ENCODE data around the gene LRRC4C. TPM values are rescaled to one million over a fixed set of nuclear protein-coding genes. Genes with fewer than 3 reads are reported as not detected.

LRRC4C gene
- total RNA-seq, 1 donor from 2014 or later: 14.0 TPM

- Mint-ChIP-seq H3K9me3 (no peaks in the 10 kb centered on the region), H3K27me3 (no peaks in the 10 kb centered on the region)
- TF ChIP-seq, protein P1, sequence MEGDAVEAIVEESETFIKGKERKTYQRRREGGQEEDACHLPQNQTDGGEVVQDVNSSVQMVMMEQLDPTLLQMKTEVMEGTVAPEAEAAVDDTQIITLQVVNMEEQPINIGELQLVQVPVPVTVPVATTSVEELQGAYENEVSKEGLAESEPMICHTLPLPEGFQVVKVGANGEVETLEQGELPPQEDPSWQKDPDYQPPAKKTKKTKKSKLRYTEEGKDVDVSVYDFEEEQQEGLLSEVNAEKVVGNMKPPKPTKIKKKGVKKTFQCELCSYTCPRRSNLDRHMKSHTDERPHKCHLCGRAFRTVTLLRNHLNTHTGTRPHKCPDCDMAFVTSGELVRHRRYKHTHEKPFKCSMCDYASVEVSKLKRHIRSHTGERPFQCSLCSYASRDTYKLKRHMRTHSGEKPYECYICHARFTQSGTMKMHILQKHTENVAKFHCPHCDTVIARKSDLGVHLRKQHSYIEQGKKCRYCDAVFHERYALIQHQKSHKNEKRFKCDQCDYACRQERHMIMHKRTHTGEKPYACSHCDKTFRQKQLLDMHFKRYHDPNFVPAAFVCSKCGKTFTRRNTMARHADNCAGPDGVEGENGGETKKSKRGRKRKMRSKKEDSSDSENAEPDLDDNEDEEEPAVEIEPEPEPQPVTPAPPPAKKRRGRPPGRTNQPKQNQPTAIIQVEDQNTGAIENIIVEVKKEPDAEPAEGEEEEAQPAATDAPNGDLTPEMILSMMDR (conservative IDR thresholded peaks at IDR 0.05): no peak
These were observed 812.2 kb downstream of the LRRC4C start for GRCh38 chr11:40647295-40647694.

GRCh38 chr11:40642284-40642683, 817.2 kb downstream of the LRRC4C start:
- no peak overlapping the region for H3K27ac Mint-ChIP-seq
- no peak for DNase-seq (ENCODE audit: extremely low spot score, unreplicated experiment)
- TF ChIP-seq, protein P1 (conservative IDR thresholded peaks at IDR 0.05): no peak
- no peaks in the 10 kb centered on the region for H3K36me3 Mint-ChIP-seq
- H3K27me3 Mint-ChIP-seq: no peaks in the 10 kb centered on the region
- no peaks in the 10 kb centered on the region for H3K9me3 Mint-ChIP-seq
- H3K4me3 Mint-ChIP-seq: no peak overlapping the region
- H3K4me1 Mint-ChIP-seq (ENCODE audit: unreplicated experiment): peaks cover 7% of the 10 kb centered on the region

More at GRCh38 chr11:40647295-40647694, 812.2 kb downstream of the LRRC4C start:
- H3K4me1 Mint-ChIP-seq (ENCODE audit: unreplicated experiment): peaks cover 7% of the 10 kb centered on the region
- no peak for DNase-seq (ENCODE audit: extremely low spot score, unreplicated experiment)
- H3K36me3 Mint-ChIP-seq: no peaks in the 10 kb centered on the region
- H3K4me3 Mint-ChIP-seq: no peak overlapping the region
- H3K27ac Mint-ChIP-seq: no peak overlapping the region

- TF ChIP-seq, protein P1 (conservative IDR thresholded peaks at IDR 0.05): no peak
- Mint-ChIP-seq H3K4me3 (no peak overlapping the region), H3K9me3 (no peaks in the 10 kb centered on the region), H3K27me3 (no peaks in the 10 kb centered on the region), H3K4me1 (ENCODE audit: unreplicated experiment) (no peaks in the 10 kb centered on the region), H3K27ac (no peak overlapping the region), H3K36me3 (no peaks in the 10 kb centered on the region)
- no peak for DNase-seq (ENCODE audit: extremely low spot score, unreplicated experiment)
These were observed 839.8 kb downstream of the LRRC4C start for GRCh38 chr11:40619654-40620053.

DNA sequence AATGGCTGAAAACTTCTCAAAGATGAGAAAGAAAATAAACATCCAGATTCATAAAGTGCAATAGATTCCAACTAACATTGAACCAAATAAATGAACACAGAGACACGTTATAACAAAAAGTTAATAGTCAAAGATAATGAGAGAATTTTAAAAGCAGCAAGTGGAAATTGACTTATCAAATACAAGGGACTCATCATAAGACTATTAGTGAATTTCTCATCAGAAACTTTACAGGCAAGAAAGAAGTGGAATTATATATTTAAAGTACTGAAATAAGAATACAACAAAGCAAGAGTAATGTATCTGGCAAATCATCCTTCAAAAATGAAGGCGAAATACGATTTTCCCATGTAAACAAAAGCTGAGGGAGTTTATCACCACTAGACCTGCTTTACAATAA, 852.7 kb downstream of the LRRC4C start:
- H3K27ac Mint-ChIP-seq: no peak overlapping the region
- TF ChIP-seq, protein P1 (conservative IDR thresholded peaks at IDR 0.05): no peak
- peaks cover 8% of the 10 kb centered on the region for H3K9me3 Mint-ChIP-seq
- H3K4me1 Mint-ChIP-seq (ENCODE audit: unreplicated experiment): no peaks in the 10 kb centered on the region
- no peaks in the 10 kb centered on the region for H3K36me3 Mint-ChIP-seq
- no peaks in the 10 kb centered on the region for H3K27me3 Mint-ChIP-seq
- H3K4me3 Mint-ChIP-seq: no peak overlapping the region
- DNase-seq (ENCODE audit: extremely low spot score, unreplicated experiment): no peak

DNA sequence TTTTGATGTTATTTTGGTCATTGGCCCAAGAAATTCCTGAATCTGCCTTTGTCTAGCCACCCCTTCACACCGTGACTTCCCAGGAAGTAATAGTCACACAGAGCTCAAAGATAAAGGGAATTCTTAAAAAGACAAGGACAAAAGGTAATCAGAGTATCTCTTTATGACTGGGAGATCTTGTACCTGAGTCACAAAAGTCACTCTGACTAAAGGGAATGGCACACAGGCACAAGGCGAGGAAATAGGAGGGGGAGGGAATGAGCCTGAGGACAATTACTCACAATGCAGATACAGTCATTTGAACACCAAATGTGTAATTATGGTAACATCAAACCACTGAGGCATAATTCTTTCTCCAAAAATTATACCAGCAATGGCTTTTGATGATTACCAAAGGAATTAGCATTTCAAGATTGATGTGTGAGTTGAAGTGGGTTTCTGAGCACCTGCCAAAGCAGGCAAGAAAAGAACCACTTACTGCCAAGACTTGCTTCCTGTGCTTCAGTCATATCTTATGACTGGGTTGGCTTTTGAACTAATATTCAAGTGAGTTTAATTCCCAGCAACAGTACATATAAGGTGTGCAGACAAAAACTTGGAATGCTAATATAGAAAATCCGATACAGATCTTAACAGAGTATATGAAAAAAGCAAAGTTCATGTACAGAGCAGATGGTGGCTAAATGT, 856.4 kb downstream of the LRRC4C start:
- Mint-ChIP-seq H3K36me3 (no peaks in the 10 kb centered on the region), H3K27me3 (no peaks in the 10 kb centered on the region), H3K4me3 (no peak overlapping the region), H3K4me1 (ENCODE audit: unreplicated experiment) (no peaks in the 10 kb centered on the region), H3K9me3 (peaks cover 8% of the 10 kb centered on the region), H3K27ac (no peak overlapping the region)
- TF ChIP-seq, protein P1 (conservative IDR thresholded peaks at IDR 0.05): no peak
- no peak for DNase-seq (ENCODE audit: extremely low spot score, unreplicated experiment)
